H9 (cell line): ENCODE results near the gene SH3RF3. TPM values are rescaled to one million over a fixed set of nuclear protein-coding genes. Genes with fewer than 3 reads are reported as not detected.

Experiments
- DNase-seq: peaks from one replicate; pipeline ENCODE4 v3.0.0-alpha.2; 2017
- H2AFZ ChIP-seq: one replicate; pipeline ENCODE4 v1.6.1; 2013; ENCODE audit warnings: mild to moderate bottlenecking, low read length, control low read depth, moderate library complexity
- H2AK5ac ChIP-seq: 2 replicates; pipeline ENCODE4 v1.6.1; 2013; ENCODE audit warnings: low read length, control low read depth, mixed read lengths; ENCODE audit not compliant: insufficient read length
- H2BK120ac ChIP-seq: one replicate; pipeline ENCODE4 v1.6.1; 2013; ENCODE audit warnings: low read depth, mild to moderate bottlenecking, low read length, control low read depth, inconsistent platforms; ENCODE audit not compliant: poor library complexity, severe bottlenecking
- H2BK12ac ChIP-seq: 2 replicates; pipeline ENCODE4 v1.6.1; 2013; ENCODE audit warnings: low read length, control low read depth, mixed read lengths, low read depth; ENCODE audit not compliant: insufficient read length
- H2BK15ac ChIP-seq: 2 replicates; pipeline ENCODE4 v1.6.1; 2013; ENCODE audit warnings: low read depth, low read length, control low read depth
- H2BK20ac ChIP-seq: one replicate; pipeline ENCODE4 v1.6.1; 2013; ENCODE audit warnings: low read depth, mild to moderate bottlenecking, low read length, control low read depth, inconsistent platforms; ENCODE audit not compliant: poor library complexity, severe bottlenecking
- H2BK5ac ChIP-seq: 2 replicates; pipeline ENCODE4 v1.6.1; 2013; ENCODE audit warnings: low read length, control low read depth, mixed read lengths; ENCODE audit not compliant: insufficient read length
- H3K14ac ChIP-seq: 2 replicates; pipeline ENCODE4 v1.6.1; 2013; ENCODE audit warnings: low read length, control low read depth; ENCODE audit not compliant: insufficient read depth
- H3K18ac ChIP-seq: 2 replicates; pipeline ENCODE4 v1.6.1; 2013; ENCODE audit warnings: low read depth, mild to moderate bottlenecking, mixed read lengths, low read length, control low read depth; ENCODE audit not compliant: insufficient read length
- H3K23ac ChIP-seq: 2 replicates; pipeline ENCODE4 v1.6.1; 2013; ENCODE audit warnings: low read length, control low read depth, mixed read lengths, low read depth; ENCODE audit not compliant: insufficient read length
- H3K23me2 ChIP-seq: 2 replicates; pipeline ENCODE4 v1.6.1; 2013; ENCODE audit warnings: low read depth, mild to moderate bottlenecking, mixed read lengths, low read length, control low read depth; ENCODE audit not compliant: insufficient read length, poor library complexity, severe bottlenecking
- H3K27ac ChIP-seq: 2 replicates; pipeline ENCODE4 v1.5.1; 2013; ENCODE audit warnings: low read length, control low read depth, mixed read lengths, low read depth; ENCODE audit not compliant: insufficient read length
- H3K27me3 ChIP-seq: 2 replicates; pipeline ENCODE4 v1.6.1; 2013; ENCODE audit warnings: low read length, control low read depth, inconsistent platforms; ENCODE audit not compliant: insufficient read depth
- H3K4ac ChIP-seq: 2 replicates; pipeline ENCODE4 v1.6.1; 2013; ENCODE audit warnings: low read depth, mild to moderate bottlenecking, control low read depth, inconsistent platforms, low read length, moderate library complexity
- H3K4me1 ChIP-seq: 2 replicates; pipeline ENCODE4 v1.6.1; 2013; ENCODE audit warnings: low read length, control low read depth, inconsistent platforms; ENCODE audit not compliant: insufficient read depth
- H3K4me2 ChIP-seq: 2 replicates; pipeline ENCODE4 v1.6.1; 2013; ENCODE audit warnings: low read length, control low read depth, mixed read lengths; ENCODE audit not compliant: insufficient read length, insufficient read depth
- H3K56ac ChIP-seq: 2 replicates; pipeline ENCODE4 v1.6.1; 2013; ENCODE audit warnings: low read depth, mild to moderate bottlenecking, mixed read lengths, low read length, control low read depth; ENCODE audit not compliant: insufficient read length
- H3K79me1 ChIP-seq: 2 replicates; pipeline ENCODE4 v1.6.1; 2013; ENCODE audit warnings: low read depth, mild to moderate bottlenecking, moderate library complexity, low read length, control low read depth, inconsistent platforms; ENCODE audit not compliant: insufficient read depth, poor library complexity, severe bottlenecking
- H3K79me2 ChIP-seq: 2 replicates; pipeline ENCODE4 v1.6.1; 2013; ENCODE audit warnings: low read length, control low read depth, inconsistent platforms; ENCODE audit not compliant: insufficient read depth
- H3K9ac ChIP-seq: 2 replicates; pipeline ENCODE4 v1.6.1; 2013; ENCODE audit warnings: low read length, control low read depth, mixed read lengths; ENCODE audit not compliant: insufficient read length; ENCODE audit errors: extremely low read depth
- H3K9me3 ChIP-seq: one replicate; pipeline ENCODE4 v1.6.1; 2013; ENCODE audit warnings: low read depth, low read length, inconsistent platforms; ENCODE audit not compliant: control insufficient read depth
- H3T11ph ChIP-seq: one replicate; pipeline ENCODE4 v1.6.1; 2013; ENCODE audit warnings: mild to moderate bottlenecking, low read length, control low read depth, inconsistent platforms
- H4K20me1 ChIP-seq: one replicate; pipeline ENCODE4 v1.6.1; 2013; ENCODE audit not compliant: control insufficient read depth, insufficient read length, insufficient read depth
- H4K5ac ChIP-seq: 2 replicates; pipeline ENCODE4 v1.6.1; 2013; ENCODE audit warnings: low read depth, mild to moderate bottlenecking, mixed read lengths, low read length, control low read depth; ENCODE audit not compliant: insufficient read length
- H4K8ac ChIP-seq: replicated peaks from 2 replicates; pipeline ENCODE4 v1.6.1; 2013; ENCODE audit warnings: low read length, control low read depth, mixed read lengths, low read depth; ENCODE audit not compliant: insufficient read length
- H4K91ac ChIP-seq: 2 replicates; pipeline ENCODE4 v1.6.1; 2013; ENCODE audit warnings: low read depth, mild to moderate bottlenecking, moderate library complexity, mixed read lengths, low read length, control low read depth; ENCODE audit not compliant: insufficient read length
- H3K27ac Mint-ChIP-seq, 3 experiments: 2 replicates in 2 of 3; 3 replicates in 1 of 3; pipeline ENCODE4 v1.8.0; 2020 to 2021; ENCODE audit warnings: mixed read lengths in 3 of 3, mild to moderate bottlenecking in 1 of 3, moderate library complexity in 1 of 3
- H3K27me3 Mint-ChIP-seq: 2 replicates; pipeline ENCODE4 v1.8.0; 2021; ENCODE audit warnings: low read depth, mild to moderate bottlenecking, moderate library complexity, mixed read lengths
- H3K36me3 Mint-ChIP-seq, 3 experiments: 2 replicates in 2 of 3; 3 replicates in 1 of 3; pipeline ENCODE4 v1.8.0; 2020 to 2021; ENCODE audit warnings: low read depth in 3 of 3, mixed read lengths in 3 of 3; ENCODE audit not compliant: insufficient read depth in 1 of 3
- H3K4me1 Mint-ChIP-seq, 2 experiments: 2 replicates each; pipeline ENCODE4 v1.8.0; 2020; ENCODE audit warnings: mixed read lengths in 2 of 2
- H3K4me3 Mint-ChIP-seq, 2 experiments: 2 replicates in 1 of 2; 3 replicates in 1 of 2; pipeline ENCODE4 v1.8.0; 2020 to 2021; ENCODE audit warnings: mild to moderate bottlenecking in 2 of 2, mixed read lengths in 2 of 2, moderate library complexity in 1 of 2
- H3K9me3 Mint-ChIP-seq, 2 experiments: 2 replicates in 1 of 2; 3 replicates in 1 of 2; pipeline ENCODE4 v1.8.0; 2020; ENCODE audit warnings: mild to moderate bottlenecking in 2 of 2, mixed read lengths in 2 of 2, moderate library complexity in 1 of 2
- CTCF ChIP-seq: fragments of 200-600 bp; sonication (generic); conservative IDR thresholded peaks from 3 replicates; pipeline ENCODE4 v1.8.0; 2021; ENCODE audit warnings: antibody characterized with exemption, mild to moderate bottlenecking
- WGBS: extraction: QIAGEN DNeasy Blood & Tissue Kit; methylation state at CpG from one replicate; pipeline ENCODE4 v1.1.7; 2013; ENCODE audit warnings: missing lambda C conversion rate, low lambda C conversion rate, mixed read lengths; ENCODE audit not compliant: insufficient read length; ENCODE audit errors: extremely low coverage; 5-methylcytosine and 5-hydroxymethylcytosine counted together
- total RNA-seq: library from RNA; stranded (reverse); gene quantifications from 2 replicates; pipeline ENCODE4 v1.2.1, GENCODE V29; 2021

Gene SH3RF3
- total RNA-seq, 1 experiment from 2014 or later: 0.46 TPM

DNA sequence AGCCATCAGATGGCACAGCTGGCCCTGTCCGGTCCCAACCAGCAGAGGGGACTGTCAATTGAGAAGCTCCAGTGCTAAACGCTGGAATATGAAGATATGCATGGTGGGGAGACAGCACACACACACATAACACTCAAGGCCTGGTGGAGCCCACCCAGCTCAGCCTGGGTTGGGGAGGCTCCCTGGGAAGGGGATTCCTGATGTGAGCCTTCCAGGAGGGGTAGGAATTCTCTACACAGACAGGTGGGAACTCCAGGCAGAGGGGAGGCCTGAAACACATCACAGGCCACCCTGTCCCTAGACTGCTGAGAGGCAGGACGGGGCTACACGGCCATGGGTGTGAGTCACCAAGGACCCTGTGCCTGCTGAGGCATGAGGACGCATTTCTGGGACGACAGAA lies 49.4 kb upstream of the SH3RF3 start:
- no peak overlapping the region for H4K8ac ChIP-seq
- no peak overlapping the region for H2BK20ac ChIP-seq
- no CpG with 5 or more reads among the region's 6 CpGs for WGBS
- H3K23me2 ChIP-seq: peaks cover 3% of the 10 kb centered on the region
- H3K14ac ChIP-seq: peak overlapping the region; percentile 75; the same call in 1 of the 2 replicates
- TF ChIP-seq CTCF: no peak
- no peak overlapping the region for H3T11ph ChIP-seq
- Mint-ChIP-seq H3K36me3 (no peaks in the 10 kb centered on the region), H3K4me1 (no peaks in the 10 kb centered on the region), H3K27ac (no peak overlapping the region; a peak in 1 of 7 replicates), H3K9me3 (peaks cover 0 to 5% of the 10 kb centered on the region in 2 experiments; a peak in 1 of 5 replicates), H3K4me3 (no peak overlapping the region), H3K27me3 (peaks cover 15% of the 10 kb centered on the region)
- no peak overlapping the region for H3K4me2 ChIP-seq
- H3K9me3 ChIP-seq: no peaks in the 10 kb centered on the region
- H3K18ac ChIP-seq: peak overlapping the region; percentile 27
- no peak for DNase-seq
- H3K79me2 ChIP-seq: no peaks in the 10 kb centered on the region
- no peak overlapping the region for H3K23ac ChIP-seq
- H2BK12ac ChIP-seq: no peak overlapping the region
- no peak overlapping the region for H2BK15ac ChIP-seq
- H2AK5ac ChIP-seq: no peak overlapping the region
- H3K4ac ChIP-seq: no peak overlapping the region
- no peak overlapping the region for H3K27ac ChIP-seq
- H3K27me3 ChIP-seq: no peaks in the 10 kb centered on the region
- H3K56ac ChIP-seq: no peak overlapping the region
- H2AFZ ChIP-seq: no peak overlapping the region
- H4K20me1 ChIP-seq: no peaks in the 10 kb centered on the region
- H4K5ac ChIP-seq: no peak overlapping the region
- no peak overlapping the region for H3K9ac ChIP-seq
- H3K4me1 ChIP-seq: no peaks in the 10 kb centered on the region
- H2BK120ac ChIP-seq: no peak overlapping the region
- no peak overlapping the region for H2BK5ac ChIP-seq
- H3K79me1 ChIP-seq: no peaks in the 10 kb centered on the region
- no peak overlapping the region for H4K91ac ChIP-seq
